Measurements from ENCODE around the gene ABHD8. TPM values are rescaled to one million over a fixed set of nuclear protein-coding genes. Genes with fewer than 3 reads are reported as not detected.

Gene ABHD8, protein sequence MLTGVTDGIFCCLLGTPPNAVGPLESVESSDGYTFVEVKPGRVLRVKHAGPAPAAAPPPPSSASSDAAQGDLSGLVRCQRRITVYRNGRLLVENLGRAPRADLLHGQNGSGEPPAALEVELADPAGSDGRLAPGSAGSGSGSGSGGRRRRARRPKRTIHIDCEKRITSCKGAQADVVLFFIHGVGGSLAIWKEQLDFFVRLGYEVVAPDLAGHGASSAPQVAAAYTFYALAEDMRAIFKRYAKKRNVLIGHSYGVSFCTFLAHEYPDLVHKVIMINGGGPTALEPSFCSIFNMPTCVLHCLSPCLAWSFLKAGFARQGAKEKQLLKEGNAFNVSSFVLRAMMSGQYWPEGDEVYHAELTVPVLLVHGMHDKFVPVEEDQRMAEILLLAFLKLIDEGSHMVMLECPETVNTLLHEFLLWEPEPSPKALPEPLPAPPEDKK
- 8.6 TPM for polyA plus RNA-seq (2012; ENCODE audit: insufficient read depth, insufficient read length, low read depth)

DNA sequence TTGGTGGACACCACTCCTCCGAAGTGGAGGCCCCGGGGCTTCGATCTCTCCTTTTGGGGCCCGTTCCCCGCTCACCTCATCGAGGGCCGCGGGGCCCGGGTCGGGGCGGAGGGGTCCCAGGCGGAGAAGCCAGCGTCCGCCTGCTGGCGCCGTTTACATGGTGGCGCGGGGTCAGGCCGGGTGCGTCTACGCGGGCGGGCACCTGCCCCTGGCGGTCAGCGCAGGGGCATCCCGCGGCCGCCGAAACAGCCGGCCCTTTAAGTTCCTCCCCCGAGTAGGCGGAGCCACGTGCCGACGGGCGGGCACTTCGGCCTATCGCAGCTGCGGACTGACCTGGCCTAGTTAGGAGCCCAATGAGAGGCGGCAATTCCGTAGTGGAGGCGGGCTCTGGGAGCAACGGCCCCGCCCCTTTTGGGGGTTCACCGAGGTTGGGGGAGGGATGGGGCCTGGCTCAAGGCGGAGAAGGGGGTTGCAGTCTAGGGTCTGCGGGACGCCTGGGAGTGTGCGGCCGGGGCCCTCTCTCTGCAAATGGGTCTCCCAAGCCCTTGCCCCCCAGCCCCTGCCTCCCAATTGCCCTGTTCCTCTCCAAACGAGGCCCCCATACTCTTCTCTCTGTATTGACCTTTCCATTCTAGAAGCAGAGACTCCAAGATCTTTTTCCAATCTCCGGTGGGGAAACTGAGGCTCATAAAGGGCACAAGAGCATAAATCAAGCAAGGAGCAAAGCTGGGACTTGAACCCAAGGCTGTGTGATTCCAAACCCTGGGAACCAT is at the start of gene ABHD8:
TSS of gene ABHD8 (minus strand) at position 259 of the 773 bp plus-strand sequence. CDS start 1,809 bp downstream, outside the sequence.
- Histone ChIP-seq H3K4me3 (ENCODE audit: low read depth, low read length) (peak within 1 kb of the TSS; percentile 66), H3K9me3 (no peaks in the 10 kb centered on the region), H3K36me3 (no peaks in the 10 kb centered on the region), H3K4me1 (peaks cover 6% of the 10 kb centered on the region), H3K27me3 (no peaks in the 10 kb centered on the region)
- DNase-seq: peak; percentile 97
- TF ChIP-seq, protein P1, sequence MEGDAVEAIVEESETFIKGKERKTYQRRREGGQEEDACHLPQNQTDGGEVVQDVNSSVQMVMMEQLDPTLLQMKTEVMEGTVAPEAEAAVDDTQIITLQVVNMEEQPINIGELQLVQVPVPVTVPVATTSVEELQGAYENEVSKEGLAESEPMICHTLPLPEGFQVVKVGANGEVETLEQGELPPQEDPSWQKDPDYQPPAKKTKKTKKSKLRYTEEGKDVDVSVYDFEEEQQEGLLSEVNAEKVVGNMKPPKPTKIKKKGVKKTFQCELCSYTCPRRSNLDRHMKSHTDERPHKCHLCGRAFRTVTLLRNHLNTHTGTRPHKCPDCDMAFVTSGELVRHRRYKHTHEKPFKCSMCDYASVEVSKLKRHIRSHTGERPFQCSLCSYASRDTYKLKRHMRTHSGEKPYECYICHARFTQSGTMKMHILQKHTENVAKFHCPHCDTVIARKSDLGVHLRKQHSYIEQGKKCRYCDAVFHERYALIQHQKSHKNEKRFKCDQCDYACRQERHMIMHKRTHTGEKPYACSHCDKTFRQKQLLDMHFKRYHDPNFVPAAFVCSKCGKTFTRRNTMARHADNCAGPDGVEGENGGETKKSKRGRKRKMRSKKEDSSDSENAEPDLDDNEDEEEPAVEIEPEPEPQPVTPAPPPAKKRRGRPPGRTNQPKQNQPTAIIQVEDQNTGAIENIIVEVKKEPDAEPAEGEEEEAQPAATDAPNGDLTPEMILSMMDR (IDR thresholded peaks at IDR 0.05; ENCODE audit: low read depth, low read length): peak; percentile 44

DNA sequence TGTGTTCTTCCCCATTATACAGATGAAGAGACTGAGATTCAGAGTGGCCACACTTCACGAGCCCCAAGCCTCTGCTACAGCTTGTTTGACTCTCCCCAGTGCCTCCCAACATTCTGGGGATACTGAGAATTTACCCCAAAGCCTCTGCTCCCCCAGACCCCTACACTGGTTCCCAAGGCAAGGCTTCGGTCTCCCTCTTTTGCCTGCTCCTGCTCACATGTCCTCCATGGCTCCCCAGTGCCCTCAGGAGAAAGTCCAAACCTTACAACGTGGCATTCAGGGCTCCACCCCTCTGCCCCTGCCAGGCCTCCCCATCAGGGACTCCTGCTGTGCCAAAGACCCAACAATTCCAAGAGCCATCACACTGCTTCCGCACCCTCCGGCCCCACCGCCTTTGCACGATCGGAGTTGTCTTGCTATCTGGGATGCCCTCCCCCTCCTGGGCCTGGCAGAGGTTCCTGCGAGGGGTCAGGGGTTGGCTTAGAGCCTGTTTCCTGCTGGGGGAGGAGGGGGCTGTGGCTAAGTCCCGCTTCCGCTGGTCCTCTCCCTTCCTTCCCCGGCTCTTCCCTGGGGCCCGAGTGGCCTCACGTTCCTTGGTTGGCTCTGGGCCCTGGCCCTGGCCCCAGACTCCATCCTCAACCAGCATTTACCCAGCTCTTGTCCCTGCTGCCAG is 49.5 kb upstream of the ABHD8 start:
- Histone ChIP-seq H3K4me3 (ENCODE audit: low read depth, low read length) (no peak overlapping the region), H3K27me3 (no peaks in the 10 kb centered on the region), H3K4me1 (no peaks in the 10 kb centered on the region), H3K36me3 (no peaks in the 10 kb centered on the region), H3K9me3 (no peaks in the 10 kb centered on the region)
- no peak for DNase-seq
- TF ChIP-seq, protein P1 (IDR thresholded peaks at IDR 0.05; ENCODE audit: low read depth, low read length): no peak

DNA sequence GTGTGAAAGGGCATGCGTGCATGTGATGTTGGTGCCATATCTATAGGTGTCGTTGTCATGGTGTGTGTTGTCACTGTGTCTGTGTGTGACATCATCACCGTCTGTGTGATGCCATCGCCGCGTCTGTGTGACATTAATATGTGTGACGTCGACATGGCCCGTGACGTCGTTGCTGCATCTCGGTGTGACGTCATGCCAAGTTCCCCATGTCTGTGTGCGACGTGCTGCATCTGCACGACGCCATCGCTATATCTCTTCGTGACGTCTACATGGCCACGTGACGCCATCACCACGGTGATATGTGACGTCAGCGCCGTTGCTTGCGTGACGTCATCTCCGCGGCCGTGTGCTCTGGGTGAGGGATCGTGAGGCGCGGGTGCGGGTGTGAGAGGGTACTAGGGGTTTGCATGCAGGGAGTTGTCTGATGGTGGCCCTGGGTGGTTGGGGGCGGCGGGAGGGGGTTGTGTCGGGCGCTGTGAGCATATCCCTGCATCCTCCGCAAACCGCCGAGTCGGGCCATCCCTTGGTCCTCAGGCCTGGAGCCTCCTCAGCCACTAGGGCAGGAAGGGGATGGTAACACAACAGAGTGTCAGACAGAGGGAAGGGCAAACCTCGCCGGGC is 48.7 kb upstream of the ABHD8 start:
- Histone ChIP-seq H3K4me3 (ENCODE audit: low read depth, low read length) (no peak overlapping the region), H3K27me3 (no peaks in the 10 kb centered on the region), H3K9me3 (no peaks in the 10 kb centered on the region), H3K36me3 (no peaks in the 10 kb centered on the region), H3K4me1 (no peaks in the 10 kb centered on the region)
- DNase-seq: no peak
- TF ChIP-seq, protein P1 (IDR thresholded peaks at IDR 0.05; ENCODE audit: low read depth, low read length): no peak

DNA sequence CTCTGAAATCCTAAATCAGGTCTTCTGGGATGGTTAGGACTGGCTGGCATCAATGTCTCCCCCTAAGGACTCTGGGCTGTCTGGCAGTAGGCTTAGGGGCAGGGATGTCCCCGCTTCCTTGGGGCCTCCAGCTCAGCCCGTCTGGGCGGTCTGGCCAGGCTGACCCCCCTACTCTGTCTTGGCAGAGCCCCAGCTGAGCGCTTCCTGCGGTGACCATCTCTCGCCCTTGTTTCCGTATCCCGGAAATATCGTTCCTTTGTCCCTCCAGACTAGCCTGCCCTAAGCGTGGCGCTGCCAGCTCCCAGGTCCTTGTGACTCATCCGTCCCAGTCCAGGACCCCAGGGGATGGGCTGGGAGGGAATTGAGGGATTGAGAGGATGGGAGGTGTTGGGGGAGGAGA is 45.5 kb upstream of the ABHD8 start:
- Histone ChIP-seq H3K4me1 (no peaks in the 10 kb centered on the region), H3K36me3 (no peaks in the 10 kb centered on the region), H3K27me3 (no peaks in the 10 kb centered on the region), H3K9me3 (no peaks in the 10 kb centered on the region), H3K4me3 (ENCODE audit: low read depth, low read length) (peak overlapping the region; percentile 38)
- TF ChIP-seq, protein P1 (IDR thresholded peaks at IDR 0.05; ENCODE audit: low read depth, low read length): no peak
- peak; percentile 75 for DNase-seq

DNA sequence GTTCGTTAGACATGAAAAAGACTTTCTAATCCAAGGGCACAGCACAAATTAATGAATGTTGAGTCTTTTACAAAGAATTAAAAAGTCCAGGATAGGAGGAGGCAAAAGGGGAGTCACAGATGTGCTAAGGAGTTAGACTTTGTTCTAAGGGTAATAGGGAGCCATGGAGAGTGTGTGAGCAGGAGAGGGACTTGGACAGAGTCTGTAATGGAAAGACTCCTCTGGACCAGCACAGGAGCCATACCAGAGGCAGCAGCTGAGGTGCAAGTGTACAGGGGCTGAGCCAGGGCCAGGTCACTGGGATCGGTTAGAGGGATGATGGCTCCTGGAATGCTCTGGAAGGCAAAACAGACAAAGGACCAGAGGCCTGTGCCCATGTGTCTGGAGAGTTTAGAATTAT is 44.7 kb upstream of the ABHD8 start:
- H3K9me3 ChIP-seq: no peaks in the 10 kb centered on the region
- TF ChIP-seq, protein P1 (IDR thresholded peaks at IDR 0.05; ENCODE audit: low read depth, low read length): no peak
- H3K4me3 ChIP-seq (ENCODE audit: low read depth, low read length): no peak overlapping the region
- H3K27me3 ChIP-seq: no peaks in the 10 kb centered on the region
- H3K4me1 ChIP-seq: no peaks in the 10 kb centered on the region
- no peak for DNase-seq
- no peaks in the 10 kb centered on the region for H3K36me3 ChIP-seq
